ENCODE data around the gene ART3. TPM values are rescaled to one million over a fixed set of nuclear protein-coding genes. Genes with fewer than 3 reads are reported as not detected.

Gene ART3
- polyA plus RNA-seq, 1 of the 3 experiments (the other 2 are of a cell fraction) = not detected

- no peaks in the 10 kb centered on the region for H3F3A ChIP-seq (replicated peaks; ENCODE audit: insufficient read depth)
- POLR2A ChIA-PET = no interaction called here
- H3K4me2 ChIP-seq = no peak overlapping the region
- no peaks in the 10 kb centered on the region for H4K20me1 ChIP-seq (ENCODE audit: insufficient read depth)
- H3K36me3 ChIP-seq (replicated peaks in 1 of 2; ENCODE audit: control insufficient read depth in 1 of 2, insufficient read depth in 2 of 2, low read length in 1 of 2) = no peaks in the 10 kb centered on the region
- peaks cover 8% of the 10 kb centered on the region; the same call in 1 of the 2 replicates for H3K27me3 ChIP-seq (ENCODE audit: insufficient read depth)
- H3K27ac ChIP-seq (ENCODE audit: low read depth in 2 of 2, low read length in 1 of 2) = no peak overlapping the region
- H3K79me2 ChIP-seq (ENCODE audit: insufficient read depth) = no peaks in the 10 kb centered on the region
- H3K9me3 ChIP-seq = no peaks in the 10 kb centered on the region
- no peak for DNase-seq
- CTCF ChIA-PET = interaction anchor here (0.8 to 1.2 kb wide), 3 partner anchors 12 to 64 kb away, joined by 3 to 4 read pairs (median 3); partner anchors contain the start of gene SDAD1
- no peaks in the 10 kb centered on the region for H3K4me1 ChIP-seq (ENCODE audit: control insufficient read depth in 1 of 2, insufficient read depth in 2 of 2, low read depth in 1 of 2, low read length in 1 of 2)
- H3K9ac ChIP-seq = no peak overlapping the region
- H3K9me2 ChIP-seq = no peaks in the 10 kb centered on the region
- H3K4me3 ChIP-seq (ENCODE audit: low read depth in 2 of 2, low read length in 1 of 2) = no peak overlapping the region
- TF ChIP-seq EP300 (IDR thresholded peaks at IDR 0.05; ENCODE audit: borderline replicate concordance in 1 of 2, low read depth in 1 of 2, low read length in 1 of 2) = no peak
- TF ChIP-seq, protein P1, sequence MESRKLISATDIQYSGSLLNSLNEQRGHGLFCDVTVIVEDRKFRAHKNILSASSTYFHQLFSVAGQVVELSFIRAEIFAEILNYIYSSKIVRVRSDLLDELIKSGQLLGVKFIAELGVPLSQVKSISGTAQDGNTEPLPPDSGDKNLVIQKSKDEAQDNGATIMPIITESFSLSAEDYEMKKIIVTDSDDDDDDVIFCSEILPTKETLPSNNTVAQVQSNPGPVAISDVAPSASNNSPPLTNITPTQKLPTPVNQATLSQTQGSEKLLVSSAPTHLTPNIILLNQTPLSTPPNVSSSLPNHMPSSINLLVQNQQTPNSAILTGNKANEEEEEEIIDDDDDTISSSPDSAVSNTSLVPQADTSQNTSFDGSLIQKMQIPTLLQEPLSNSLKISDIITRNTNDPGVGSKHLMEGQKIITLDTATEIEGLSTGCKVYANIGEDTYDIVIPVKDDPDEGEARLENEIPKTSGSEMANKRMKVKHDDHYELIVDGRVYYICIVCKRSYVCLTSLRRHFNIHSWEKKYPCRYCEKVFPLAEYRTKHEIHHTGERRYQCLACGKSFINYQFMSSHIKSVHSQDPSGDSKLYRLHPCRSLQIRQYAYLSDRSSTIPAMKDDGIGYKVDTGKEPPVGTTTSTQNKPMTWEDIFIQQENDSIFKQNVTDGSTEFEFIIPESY (IDR thresholded peaks at IDR 0.05; ENCODE audit: borderline replicate concordance, low read depth) = no peak
- TF ChIP-seq USF2 (IDR thresholded peaks at IDR 0.05; ENCODE audit: borderline replicate concordance, low read depth, low read length) = no peak
- TF ChIP-seq SIN3A (IDR thresholded peaks at IDR 0.05; ENCODE audit: borderline replicate concordance, low read depth, low read length) = no peak
- no peak for TF ChIP-seq PBX3 (IDR thresholded peaks at IDR 0.05)
- no peak overlapping the region for H2AFZ ChIP-seq (ENCODE audit: low read depth)
- WGBS (ENCODE audit: low lambda C conversion rate) = 85% methylated on average over 2 of the region's 2 CpGs
Observed at GRCh38 chr4:76055421-76055820, 19.1 kb upstream of the ART3 start.

- no peak overlapping the region for H3K27ac ChIP-seq (ENCODE audit: low read depth in 2 of 2, low read length in 1 of 2)
- no peaks in the 10 kb centered on the region for H4K20me1 ChIP-seq (ENCODE audit: insufficient read depth)
- no peaks in the 10 kb centered on the region for H3K4me1 ChIP-seq (ENCODE audit: control insufficient read depth in 1 of 2, insufficient read depth in 2 of 2, low read depth in 1 of 2, low read length in 1 of 2)
- H3K27me3 ChIP-seq (ENCODE audit: insufficient read depth) = 0 out of 2 replicates have a peak, but pooled peaks cover 8% of the 10 kb centered on the region
- H3K4me3 ChIP-seq (ENCODE audit: low read depth in 2 of 2, low read length in 1 of 2) = no peak overlapping the region
- no peak for DNase-seq
- ChIA-PET POLR2A (no interaction called here), CTCF (interaction anchor here (0.9 to 1.8 kb wide), 4 partner anchors 9 to 62 kb away, joined by 4 to 11 read pairs (median 4); no protein-coding TSS in a partner anchor)
- no peak overlapping the region for H3K4me2 ChIP-seq
- no peaks in the 10 kb centered on the region for H3F3A ChIP-seq (replicated peaks; ENCODE audit: insufficient read depth)
- TF ChIP-seq FOXM1 (IDR thresholded peaks at IDR 0.05; ENCODE audit: low read depth) (no peak), PBX3 (IDR thresholded peaks at IDR 0.05) (no peak), GABPA (IDR thresholded peaks at IDR 0.05; ENCODE audit: low read depth) (no peak), MXI1 (IDR thresholded peaks at IDR 0.05; ENCODE audit: low read depth, low read length) (no peak), ELF1 (IDR thresholded peaks at IDR 0.05) (no peak), POLR2AphosphoS5 (IDR thresholded peaks at IDR 0.05; ENCODE audit: low read depth, low read length) (no peak), USF2 (IDR thresholded peaks at IDR 0.05; ENCODE audit: borderline replicate concordance, low read depth, low read length) (no peak), EP300 (IDR thresholded peaks at IDR 0.05; ENCODE audit: borderline replicate concordance in 1 of 2, low read depth in 1 of 2, low read length in 1 of 2) (no peak), RFX5 (IDR thresholded peaks at IDR 0.05; ENCODE audit: low read length) (no peak), JUND (IDR thresholded peaks at IDR 0.05) (no peak), GATA2 (CRISPR knock-in tag; IDR thresholded peaks at IDR 0.05) (no peak), FOSL2 (IDR thresholded peaks at IDR 0.05; ENCODE audit: borderline replicate concordance, low read depth) (no peak), EZH2phosphoT487 (IDR thresholded peaks at IDR 0.05; ENCODE audit: borderline replicate concordance, low read depth) (no peak), RCOR1 (IDR thresholded peaks at IDR 0.05; ENCODE audit: low read length) (no peak)
- TF ChIP-seq, protein P2, sequence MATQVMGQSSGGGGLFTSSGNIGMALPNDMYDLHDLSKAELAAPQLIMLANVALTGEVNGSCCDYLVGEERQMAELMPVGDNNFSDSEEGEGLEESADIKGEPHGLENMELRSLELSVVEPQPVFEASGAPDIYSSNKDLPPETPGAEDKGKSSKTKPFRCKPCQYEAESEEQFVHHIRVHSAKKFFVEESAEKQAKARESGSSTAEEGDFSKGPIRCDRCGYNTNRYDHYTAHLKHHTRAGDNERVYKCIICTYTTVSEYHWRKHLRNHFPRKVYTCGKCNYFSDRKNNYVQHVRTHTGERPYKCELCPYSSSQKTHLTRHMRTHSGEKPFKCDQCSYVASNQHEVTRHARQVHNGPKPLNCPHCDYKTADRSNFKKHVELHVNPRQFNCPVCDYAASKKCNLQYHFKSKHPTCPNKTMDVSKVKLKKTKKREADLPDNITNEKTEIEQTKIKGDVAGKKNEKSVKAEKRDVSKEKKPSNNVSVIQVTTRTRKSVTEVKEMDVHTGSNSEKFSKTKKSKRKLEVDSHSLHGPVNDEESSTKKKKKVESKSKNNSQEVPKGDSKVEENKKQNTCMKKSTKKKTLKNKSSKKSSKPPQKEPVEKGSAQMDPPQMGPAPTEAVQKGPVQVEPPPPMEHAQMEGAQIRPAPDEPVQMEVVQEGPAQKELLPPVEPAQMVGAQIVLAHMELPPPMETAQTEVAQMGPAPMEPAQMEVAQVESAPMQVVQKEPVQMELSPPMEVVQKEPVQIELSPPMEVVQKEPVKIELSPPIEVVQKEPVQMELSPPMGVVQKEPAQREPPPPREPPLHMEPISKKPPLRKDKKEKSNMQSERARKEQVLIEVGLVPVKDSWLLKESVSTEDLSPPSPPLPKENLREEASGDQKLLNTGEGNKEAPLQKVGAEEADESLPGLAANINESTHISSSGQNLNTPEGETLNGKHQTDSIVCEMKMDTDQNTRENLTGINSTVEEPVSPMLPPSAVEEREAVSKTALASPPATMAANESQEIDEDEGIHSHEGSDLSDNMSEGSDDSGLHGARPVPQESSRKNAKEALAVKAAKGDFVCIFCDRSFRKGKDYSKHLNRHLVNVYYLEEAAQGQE (IDR thresholded peaks at IDR 0.05; ENCODE audit: low read depth, low read length) = no peak
- no peaks in the 10 kb centered on the region for H3K36me3 ChIP-seq (replicated peaks in 1 of 2; ENCODE audit: control insufficient read depth in 1 of 2, insufficient read depth in 2 of 2, low read length in 1 of 2)
- no peaks in the 10 kb centered on the region for H3K9me3 ChIP-seq
- no peaks in the 10 kb centered on the region for H3K79me2 ChIP-seq (ENCODE audit: insufficient read depth)
- no peak overlapping the region for H2AFZ ChIP-seq (ENCODE audit: low read depth)
- no peaks in the 10 kb centered on the region for H3K9me2 ChIP-seq
- H3K9ac ChIP-seq = no peak overlapping the region
Observed at GRCh38 chr4:76058302-76058701, 16.2 kb upstream of the ART3 start.

Data from SK-N-SH (cell line).